ENCODE data around the gene SLC52A3.
"Not testable (repeated sequence)": the region's sequence is repeated elsewhere in the genome, so short reads cannot be mapped to it uniquely, and the experiment has no call there.

SLC52A3 gene

DNA sequence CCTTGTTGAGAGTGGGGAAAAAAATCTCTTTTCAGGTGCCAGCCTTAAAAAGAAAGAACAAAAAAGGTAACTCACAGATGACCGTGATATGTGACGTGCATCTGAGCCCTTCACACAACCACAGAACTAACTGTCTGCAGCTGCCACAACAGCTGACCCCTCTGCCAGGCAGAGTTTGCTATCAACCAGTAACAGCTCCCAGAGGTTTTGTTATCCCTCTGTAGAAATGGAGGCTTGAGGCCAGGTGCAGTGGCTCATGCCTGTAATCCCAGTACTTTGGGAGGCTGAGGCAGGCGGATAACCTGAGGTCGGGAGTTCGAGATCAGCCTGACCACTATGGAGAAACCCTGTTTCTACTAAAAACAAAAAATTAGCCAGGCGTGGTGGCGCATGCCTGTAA lies 42.8 kb downstream of the SLC52A3 start:
- DNase-seq: no peak

DNA sequence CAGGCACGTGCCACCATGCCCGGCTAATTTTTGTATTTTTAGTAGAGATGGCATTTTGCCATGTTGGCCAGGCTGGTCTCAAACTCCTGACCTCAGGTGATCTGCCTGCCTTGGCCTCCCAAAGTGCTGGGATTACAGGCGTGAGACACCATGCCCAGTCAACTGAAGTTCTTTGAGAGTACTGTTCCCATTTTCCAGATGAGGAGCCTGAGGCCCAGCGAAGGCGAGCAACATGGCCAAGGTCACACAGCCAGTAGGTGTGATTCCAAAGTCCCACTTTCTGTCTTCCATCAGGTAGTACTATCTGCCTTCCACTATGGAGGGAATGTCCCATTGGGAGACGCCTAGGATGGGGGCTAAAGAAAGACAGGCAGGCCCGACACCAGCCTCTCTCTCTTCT lies 43.5 kb downstream of the SLC52A3 start:
- not testable (repeated sequence) for DNase-seq

DNA sequence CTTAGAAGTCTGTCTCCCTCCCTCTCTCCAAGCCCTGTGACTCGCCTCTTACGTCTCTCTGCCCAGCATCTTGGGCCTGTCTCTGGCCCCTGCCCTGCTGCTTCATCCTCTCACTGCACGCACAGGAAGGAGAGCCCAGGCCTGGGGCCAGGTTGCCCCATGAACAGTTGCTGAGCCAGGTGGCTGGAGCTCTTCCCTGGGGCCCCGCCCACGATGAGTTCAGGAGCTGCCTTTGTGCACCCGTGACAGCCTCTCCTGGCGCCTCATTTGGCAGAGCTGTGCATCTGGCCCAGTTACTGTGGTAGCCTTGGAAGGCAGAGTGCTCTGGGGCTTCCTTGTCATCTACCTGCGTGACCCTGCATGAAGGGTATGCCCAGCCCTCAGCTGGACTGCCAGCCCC lies 44.5 kb downstream of the SLC52A3 start:
- no peak for DNase-seq

DNA sequence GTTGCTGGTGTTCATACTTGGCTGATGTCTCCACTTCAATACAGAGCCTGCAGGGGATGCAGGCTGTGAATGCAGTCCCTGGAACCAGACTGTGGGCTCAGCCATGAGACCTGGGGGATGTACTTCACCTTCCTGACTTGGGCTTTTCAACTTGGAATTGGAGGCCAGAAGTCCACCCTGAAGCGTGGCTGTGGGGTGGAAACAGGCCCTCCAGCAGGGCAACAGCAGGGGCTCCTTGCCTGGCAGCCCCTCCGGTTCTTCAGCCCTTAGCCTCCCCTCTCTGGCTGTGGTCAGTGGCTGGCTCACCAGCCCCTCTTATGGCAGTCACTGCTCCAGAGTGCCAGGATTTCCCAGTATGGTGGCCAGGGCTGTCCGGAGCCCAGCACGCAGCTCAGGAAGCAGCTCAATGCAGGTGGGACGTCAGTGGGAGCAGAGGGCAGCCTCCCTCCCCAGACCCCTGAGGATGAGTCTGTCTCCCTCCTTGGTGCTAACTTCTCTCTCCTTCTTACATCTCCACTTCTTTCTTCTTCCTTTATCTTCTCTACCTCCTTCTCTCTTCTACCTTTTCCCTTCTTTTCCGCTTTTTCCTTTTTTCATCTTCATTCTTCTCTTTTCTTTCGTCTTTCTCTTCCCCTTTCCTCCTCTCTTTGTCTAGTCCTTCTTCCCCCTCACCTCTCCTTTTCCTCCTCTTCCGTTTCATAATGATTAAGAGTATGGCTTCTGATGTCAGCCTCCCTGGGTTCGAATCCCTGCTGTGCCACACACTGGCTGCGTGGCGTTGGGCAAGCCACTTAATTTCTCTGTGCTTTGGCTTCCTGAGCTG lies 45.3 kb downstream of the SLC52A3 start:
- no peak for DNase-seq

DNA sequence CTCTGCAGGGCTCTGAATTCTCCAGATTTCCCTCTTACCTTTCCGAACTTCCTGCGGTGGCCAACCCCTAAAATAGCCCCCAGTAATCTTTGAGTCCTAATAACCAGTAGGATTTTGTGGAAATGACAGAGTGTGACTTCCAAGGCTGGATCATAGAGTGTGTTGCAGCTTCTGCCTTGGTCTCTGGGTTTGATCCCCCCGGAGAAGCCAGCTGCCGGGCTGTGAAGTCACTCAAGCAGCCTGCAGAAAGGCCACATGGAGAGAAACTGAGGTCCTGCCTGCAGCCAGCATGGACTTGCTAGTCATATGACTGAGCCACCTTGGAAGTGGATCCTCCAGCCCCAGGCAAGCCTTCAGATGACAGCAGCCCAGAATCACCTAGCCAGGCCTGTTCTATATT lies 46.4 kb downstream of the SLC52A3 start:
- no peak for DNase-seq

DNA sequence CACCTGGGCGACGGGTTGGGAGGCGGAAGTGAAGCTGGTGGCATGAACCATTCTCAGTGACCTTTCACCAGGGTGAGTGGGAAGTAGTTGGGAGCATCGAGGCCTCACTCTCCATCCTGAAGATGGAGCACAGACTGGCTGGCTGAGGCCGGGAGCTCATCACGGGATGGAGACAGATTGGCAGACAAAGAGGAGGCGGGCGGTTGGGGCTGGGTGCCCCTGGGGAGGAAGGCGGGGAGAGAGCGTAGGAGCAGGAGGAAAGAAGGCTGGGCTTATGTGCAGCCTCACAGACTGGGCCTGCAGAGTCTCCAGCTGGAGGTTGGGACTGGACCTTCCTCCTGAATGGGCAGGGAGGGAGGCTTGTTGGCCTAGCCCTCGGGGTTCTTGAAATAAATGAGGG lies 48.5 kb downstream of the SLC52A3 start:
- no peak for DNase-seq

DNA sequence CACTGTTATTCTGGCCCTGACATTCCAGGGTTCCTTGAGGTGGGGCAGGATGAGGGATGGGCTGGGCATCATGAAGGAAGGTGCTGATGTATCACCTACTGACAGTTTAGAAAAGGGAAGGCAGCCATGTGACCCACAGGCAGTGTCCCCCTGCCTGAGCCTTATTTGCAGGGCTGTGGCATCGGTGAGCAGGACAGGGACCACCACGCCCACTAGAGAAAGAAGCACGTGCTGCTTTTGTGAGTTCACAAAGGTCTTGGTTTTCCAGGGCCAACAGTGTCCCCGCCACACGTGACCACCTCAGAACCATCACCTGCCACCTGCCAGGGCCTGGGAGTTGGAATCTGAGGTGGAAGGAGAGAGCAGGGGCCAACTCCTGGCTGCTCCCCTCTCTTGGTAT lies 49.2 kb downstream of the SLC52A3 start:
- DNase-seq: no peak

DNA sequence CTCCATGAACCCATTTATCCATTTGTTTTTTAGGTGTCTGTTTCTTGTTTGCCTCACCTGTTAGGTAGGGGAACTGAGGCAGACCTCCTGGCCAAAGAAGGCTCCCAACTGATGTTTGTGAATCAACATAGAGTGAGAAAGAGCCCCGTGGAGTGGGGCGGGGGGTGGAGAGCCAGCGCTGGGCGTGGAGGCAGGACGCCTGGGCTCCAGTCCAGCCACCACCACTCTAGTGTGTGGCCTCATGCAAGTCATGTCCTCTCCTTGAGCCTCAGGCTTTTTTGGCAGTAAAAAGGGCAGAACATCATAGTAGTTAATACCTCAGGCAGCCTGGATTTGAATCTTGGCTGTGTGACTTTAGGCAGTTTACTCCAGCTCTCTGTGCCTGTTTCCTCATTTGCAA lies 50.5 kb downstream of the SLC52A3 start:
- DNase-seq: no peak

DNA sequence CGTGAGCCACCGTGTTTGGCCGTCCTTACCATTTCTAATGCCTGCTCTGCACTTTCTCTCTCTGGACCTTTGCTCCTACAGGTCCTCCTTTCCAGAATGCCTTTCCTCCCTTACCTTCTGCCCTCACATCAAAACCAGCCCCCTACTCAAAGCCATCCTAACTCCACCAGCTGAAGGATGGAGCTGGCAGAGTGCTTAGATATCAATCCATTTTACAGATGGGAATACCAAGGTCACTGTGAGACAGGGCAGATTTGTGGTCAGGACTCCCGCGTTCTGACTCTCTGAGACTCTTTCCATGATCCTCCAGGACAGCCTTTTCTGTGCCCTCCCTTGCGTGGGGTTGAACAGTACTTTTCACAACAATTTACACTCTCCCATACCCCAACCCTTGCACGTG lies 51.0 kb downstream of the SLC52A3 start:
- no peak for DNase-seq

DNA sequence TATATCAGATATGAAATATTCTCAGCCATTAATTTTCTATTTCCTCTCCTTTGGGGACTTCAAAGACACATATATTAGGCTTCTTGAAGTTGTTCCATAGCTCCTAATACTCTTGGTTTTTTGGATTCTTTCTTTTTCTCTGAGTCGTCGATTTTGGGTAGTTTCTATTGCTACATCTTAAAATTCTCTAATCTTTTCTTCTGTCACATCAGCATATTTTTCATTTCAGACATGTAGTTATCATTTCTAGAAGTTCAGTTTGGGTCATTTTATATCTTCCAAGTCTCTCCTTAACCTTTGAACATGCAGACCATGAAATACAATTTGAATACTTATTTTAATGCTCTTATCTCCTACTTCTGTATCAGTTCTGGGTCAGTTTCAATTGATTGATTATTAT lies 53.8 kb downstream of the SLC52A3 start:
- no peak for DNase-seq

DNA sequence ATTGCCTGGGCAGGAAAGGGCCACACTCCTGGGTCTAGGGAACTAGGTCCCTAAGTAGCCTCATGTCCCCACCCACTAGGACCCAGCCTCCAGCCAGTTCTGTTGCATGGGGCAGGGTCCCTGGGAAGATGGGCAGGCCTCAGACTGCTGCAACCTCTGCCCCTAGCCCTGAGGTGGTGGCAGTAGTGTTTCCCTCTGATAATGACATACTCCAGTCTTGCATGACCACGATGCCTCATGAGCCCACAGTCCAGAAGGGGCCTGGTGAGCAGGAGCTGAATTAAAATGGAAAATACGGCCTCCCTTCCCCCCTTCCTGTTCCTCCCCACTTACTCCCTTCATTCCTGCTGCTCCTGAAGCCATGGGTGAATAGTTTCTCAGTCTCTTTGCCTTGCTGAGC lies 56.7 kb downstream of the SLC52A3 start:
- DNase-seq: no peak

DNA sequence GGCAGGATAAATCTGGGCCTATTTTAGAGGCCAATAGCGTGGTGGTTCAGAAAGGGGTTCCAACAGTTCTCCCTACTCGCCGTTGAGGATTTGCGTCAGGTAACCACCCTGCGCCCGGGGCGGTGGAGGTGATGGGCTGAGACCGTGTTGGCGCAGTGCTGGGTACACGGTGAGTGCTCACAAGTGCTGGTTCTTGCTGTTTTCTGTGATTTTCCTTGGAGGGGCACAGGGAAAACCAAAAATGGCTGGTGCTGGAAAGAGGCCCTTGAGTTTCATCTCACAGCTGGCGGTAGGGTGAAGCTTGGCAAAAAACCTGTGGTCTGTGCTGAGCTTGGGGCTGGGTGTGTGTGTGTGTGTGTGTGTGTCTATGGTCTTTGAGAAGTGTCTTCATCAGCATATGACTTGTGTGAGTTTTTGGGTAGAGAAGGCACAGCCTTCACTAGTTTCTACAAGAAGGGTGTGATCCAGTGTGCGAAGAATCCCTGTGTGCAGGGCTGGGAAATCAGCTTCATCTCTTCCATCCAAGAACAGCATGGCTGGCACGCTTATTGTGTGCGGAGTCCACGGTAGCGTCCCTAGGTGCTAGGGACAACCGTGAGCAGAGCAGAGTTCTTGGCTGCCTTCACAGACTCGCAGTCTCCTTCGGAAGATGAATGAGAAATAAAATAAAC lies 57.4 kb downstream of the SLC52A3 start:
- no peak for DNase-seq

All from stimulated activated CD4-positive, alpha-beta T cell treated with anti-CD3 and anti-CD28 coated beads, Interleukin-4, amount 100 ng/mL, for 1 hour (primary cell).